GM18505 (cell line): ENCODE results near the gene NR2F1-AS1.

ENCODE experiments used
- ATAC-seq: cut with Tn5 transposase; IDR thresholded peaks from one replicate; pipeline ENCODE4 v1.9.1; 2021; ENCODE audit not compliant: unreplicated experiment
- POLR2A ChIP-seq: IDR thresholded peaks from 4 replicates; pipeline ENCODE4 v1.6.1; 2011; ENCODE audit warnings: borderline replicate concordance; ENCODE audit not compliant: insufficient read depth, insufficient read length; ENCODE audit errors: extremely low read depth

NR2F1-AS1 gene

GRCh38 chr5:93588352-93589151, 7.5 kb upstream of the NR2F1-AS1 start:
- no peak for ATAC-seq
- no peak for TF ChIP-seq POLR2A

- no peak for TF ChIP-seq POLR2A
- ATAC-seq = no peak
Measured at GRCh38 chr5:93587597-93588351, 6.8 kb upstream of the NR2F1-AS1 start.

GRCh38 chr5:93586736-93587596, 5.9 kb upstream of the NR2F1-AS1 start:
- no peak for ATAC-seq
- TF ChIP-seq POLR2A = no peak

- TF ChIP-seq POLR2A = no peak
- no peak for ATAC-seq
Measured at GRCh38 chr5:93585767-93586385, 4.9 kb upstream of the NR2F1-AS1 start.

- TF ChIP-seq POLR2A = no peak
- ATAC-seq = no peak
Measured at GRCh38 chr5:93585041-93585766, 4.2 kb upstream of the NR2F1-AS1 start.

- no peak for TF ChIP-seq POLR2A
- no peak for ATAC-seq
Measured at GRCh38 chr5:93584596-93585040, 3.6 kb upstream of the NR2F1-AS1 start.

GRCh38 chr5:93583768-93584595, 3.0 kb upstream of the NR2F1-AS1 start:
- peak; percentile 33 for ATAC-seq
- no peak for TF ChIP-seq POLR2A

- no peak for TF ChIP-seq POLR2A
- no peak for ATAC-seq
Measured at GRCh38 chr5:93583439-93583767, 2.4 kb upstream of the NR2F1-AS1 start.

- no peak for ATAC-seq
Measured at GRCh38 chr5:93582677-93583438, 1.8 kb upstream of the NR2F1-AS1 start, which contains the start of gene NR2F1. TSS of gene NR2F1 (plus strand) at chr5:93583222. CDS start at chr5:93585024, 1,802 bp downstream.

GRCh38 chr5:93582167-93582462, 1.1 kb upstream of the NR2F1-AS1 start:
- no peak for TF ChIP-seq POLR2A
- no peak for ATAC-seq

More at GRCh38 chr5:93582677-93583438, 1.8 kb upstream of the NR2F1-AS1 start, which contains the start of gene NR2F1:
- TF ChIP-seq POLR2A = no peak
